Measurements from ENCODE around the gene KIF16B.

The KIF16B gene

GRCh38 chr20:16244892-16245291 is 328.4 kb downstream of the KIF16B start:
- DNase-seq (ENCODE audit: low spot score) = no peak
- H3K27ac ChIP-seq = no peak overlapping the region
- TF ChIP-seq CTCF (IDR thresholded peaks at IDR 0.05) = no peak
- H3K4me3 ChIP-seq = no peak overlapping the region

GRCh38 chr20:16243470-16243869 is 329.8 kb downstream of the KIF16B start:
- no peak for DNase-seq (ENCODE audit: low spot score)
- H3K4me3 ChIP-seq = no peak overlapping the region
- no peak for TF ChIP-seq CTCF (IDR thresholded peaks at IDR 0.05)
- no peak overlapping the region for H3K27ac ChIP-seq

- Histone ChIP-seq H3K4me3 (no peak overlapping the region), H3K27ac (no peak overlapping the region)
- no peak for TF ChIP-seq CTCF (IDR thresholded peaks at IDR 0.05)
- no peak for DNase-seq (ENCODE audit: low spot score)
These were observed 331.3 kb downstream of the KIF16B start for GRCh38 chr20:16241911-16242310.

GRCh38 chr20:16240355-16240754 is 332.9 kb downstream of the KIF16B start:
- no peak for DNase-seq (ENCODE audit: low spot score)
- no peak overlapping the region for H3K4me3 ChIP-seq
- no peak for TF ChIP-seq CTCF (IDR thresholded peaks at IDR 0.05)
- no peak overlapping the region for H3K27ac ChIP-seq

GRCh38 chr20:16236589-16237241 is 336.5 kb downstream of the KIF16B start:
- Histone ChIP-seq H3K4me3 (no peak overlapping the region), H3K27ac (no peak overlapping the region)
- no peak for TF ChIP-seq CTCF (IDR thresholded peaks at IDR 0.05)
- DNase-seq (ENCODE audit: low spot score) = no peak

GRCh38 chr20:16230402-16230801 is 342.8 kb downstream of the KIF16B start:
- no peak overlapping the region for H3K4me3 ChIP-seq
- TF ChIP-seq CTCF (IDR thresholded peaks at IDR 0.05) = no peak
- DNase-seq (ENCODE audit: low spot score) = no peak
- no peak overlapping the region for H3K27ac ChIP-seq

GRCh38 chr20:16229813-16230212 is 343.4 kb downstream of the KIF16B start:
- no peak for TF ChIP-seq CTCF (IDR thresholded peaks at IDR 0.05)
- H3K4me3 ChIP-seq = no peak overlapping the region
- H3K27ac ChIP-seq = no peak overlapping the region
- DNase-seq (ENCODE audit: low spot score) = no peak

Measured in coronary artery (tissue), 2 donors.